GM21619 (cell line): Measurements from ENCODE around the gene LILRB1.
"Not testable (repeated sequence)": the region's sequence is repeated elsewhere in the genome, so short reads cannot be mapped to it uniquely, and the experiment has no call there.

ENCODE experiments used
- ATAC-seq: cut with Tn5 transposase; IDR thresholded peaks from one replicate; pipeline ENCODE4 v1.9.1; 2021; ENCODE audit not compliant: unreplicated experiment

LILRB1 gene

GRCh38 chr19:54630262-54630661 is at the start of gene LILRB1:
Gene LILRB1 (plus strand): TSS chr19:54630484. CDS start chr19:54631074, 590 bp downstream.
- ATAC-seq: not testable (repeated sequence)

GRCh38 chr19:54586397-54586796 is 43.9 kb upstream of the LILRB1 start:
- no peak for ATAC-seq

- no peak for ATAC-seq
These were observed 43.3 kb upstream of the LILRB1 start for GRCh38 chr19:54587026-54587425.

GRCh38 chr19:54593445-54593844 is 36.8 kb upstream of the LILRB1 start, which contains the start of gene LILRA1:
Gene LILRA1 (plus strand): TSS chr19:54593632. CDS start chr19:54594245, 613 bp downstream.
- not testable (repeated sequence) for ATAC-seq

GRCh38 chr19:54593931-54594626 is 36.2 kb upstream of the LILRB1 start:
- ATAC-seq: not testable (repeated sequence)

- ATAC-seq: no peak
These were observed 35.5 kb upstream of the LILRB1 start for GRCh38 chr19:54594737-54595136.

GRCh38 chr19:54595680-54596436 is 34.4 kb upstream of the LILRB1 start:
- not testable (repeated sequence) for ATAC-seq

GRCh38 chr19:54600212-54600611 is 30.1 kb upstream of the LILRB1 start:
- ATAC-seq: no peak

- no peak for ATAC-seq
These were observed 24.1 kb upstream of the LILRB1 start for GRCh38 chr19:54606230-54606629.

GRCh38 chr19:54606891-54607784 is 23.1 kb upstream of the LILRB1 start:
- peak; percentile 66 for ATAC-seq

- ATAC-seq: no peak
These were observed 22.5 kb upstream of the LILRB1 start for GRCh38 chr19:54607785-54608150.

GRCh38 chr19:54608205-54608604 is 22.1 kb upstream of the LILRB1 start:
- no peak for ATAC-seq

GRCh38 chr19:54608792-54609191 is 21.5 kb upstream of the LILRB1 start:
- ATAC-seq: no peak

- no peak for ATAC-seq
These were observed 20.9 kb upstream of the LILRB1 start for GRCh38 chr19:54609356-54609791.

- no peak for ATAC-seq
These were observed 17.9 kb upstream of the LILRB1 start for GRCh38 chr19:54612428-54612827.

- no peak for ATAC-seq
These were observed 15.6 kb upstream of the LILRB1 start for GRCh38 chr19:54614726-54615125.

- peak; percentile 34 for ATAC-seq
These were observed 14.2 kb upstream of the LILRB1 start for GRCh38 chr19:54616057-54616456.

GRCh38 chr19:54616821-54617560 is 13.3 kb upstream of the LILRB1 start:
- ATAC-seq: peak; percentile 77

GRCh38 chr19:54620464-54620863 is 9.8 kb upstream of the LILRB1 start:
- ATAC-seq: no peak

GRCh38 chr19:54622431-54622830 is 7.9 kb upstream of the LILRB1 start:
- ATAC-seq: no peak
